Measurements from ENCODE around the gene ATP5F1E. TPM values are rescaled to one million over a fixed set of nuclear protein-coding genes. Genes with fewer than 3 reads are reported as not detected.

ATP5F1E gene
- total and polyA plus RNA-seq, 4 donors = 18.4 to 88.8 (median 64.1) TPM

DNA sequence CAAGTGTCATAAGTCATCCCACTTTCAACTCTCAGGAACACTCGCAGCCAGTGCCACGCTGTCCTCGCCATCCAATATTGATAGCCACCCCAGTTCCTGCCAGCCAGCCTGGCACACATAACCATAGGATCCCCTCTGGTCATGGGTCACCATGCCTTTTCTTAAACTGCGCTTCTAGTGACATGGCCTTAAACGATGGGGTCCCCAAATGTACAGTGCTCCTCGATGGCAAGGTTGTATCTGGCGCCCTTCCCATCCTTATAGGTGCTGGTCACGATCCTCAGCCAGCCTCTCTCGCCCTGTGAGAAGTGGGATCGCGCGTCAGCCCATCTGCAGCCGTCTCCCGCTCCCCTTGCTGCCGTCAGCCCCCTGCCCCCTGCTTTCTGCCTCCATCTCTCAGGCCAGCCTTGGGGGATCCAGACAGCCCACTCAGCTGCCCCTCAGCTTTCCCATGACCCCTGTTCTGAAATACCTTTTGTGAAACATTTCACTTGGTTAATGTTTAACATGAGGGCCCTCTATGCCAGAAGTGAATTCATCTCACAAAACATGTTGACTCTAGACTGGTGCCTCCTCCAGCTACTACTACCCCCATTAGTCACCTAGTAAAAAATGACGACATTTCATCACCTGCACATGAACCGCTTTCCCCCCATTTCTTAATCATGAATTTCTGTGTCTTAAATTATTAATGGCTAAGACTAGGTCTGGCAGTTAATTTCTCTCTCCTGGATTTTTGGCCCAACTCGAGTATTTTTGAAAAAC, 36.5 kb downstream of the ATP5F1E start:
- peak in 2 of 3 donors; percentile 48 to 79 for DNase-seq
- TF ChIP-seq, protein P1, sequence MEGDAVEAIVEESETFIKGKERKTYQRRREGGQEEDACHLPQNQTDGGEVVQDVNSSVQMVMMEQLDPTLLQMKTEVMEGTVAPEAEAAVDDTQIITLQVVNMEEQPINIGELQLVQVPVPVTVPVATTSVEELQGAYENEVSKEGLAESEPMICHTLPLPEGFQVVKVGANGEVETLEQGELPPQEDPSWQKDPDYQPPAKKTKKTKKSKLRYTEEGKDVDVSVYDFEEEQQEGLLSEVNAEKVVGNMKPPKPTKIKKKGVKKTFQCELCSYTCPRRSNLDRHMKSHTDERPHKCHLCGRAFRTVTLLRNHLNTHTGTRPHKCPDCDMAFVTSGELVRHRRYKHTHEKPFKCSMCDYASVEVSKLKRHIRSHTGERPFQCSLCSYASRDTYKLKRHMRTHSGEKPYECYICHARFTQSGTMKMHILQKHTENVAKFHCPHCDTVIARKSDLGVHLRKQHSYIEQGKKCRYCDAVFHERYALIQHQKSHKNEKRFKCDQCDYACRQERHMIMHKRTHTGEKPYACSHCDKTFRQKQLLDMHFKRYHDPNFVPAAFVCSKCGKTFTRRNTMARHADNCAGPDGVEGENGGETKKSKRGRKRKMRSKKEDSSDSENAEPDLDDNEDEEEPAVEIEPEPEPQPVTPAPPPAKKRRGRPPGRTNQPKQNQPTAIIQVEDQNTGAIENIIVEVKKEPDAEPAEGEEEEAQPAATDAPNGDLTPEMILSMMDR (IDR thresholded peaks at IDR 0.05; ENCODE audit: control extremely low read depth, extremely low read depth) = no peak
- H3K9ac ChIP-seq (ENCODE audit: insufficient read depth in 1 of 2, low read length in 2 of 2) = no peak overlapping the region
- H3K9me3 ChIP-seq (ENCODE audit: control insufficient read depth in 4 of 4, insufficient read depth in 3 of 4, low read length in 3 of 4) = no peaks in the 10 kb centered on the region
- H3K36me3 ChIP-seq (ENCODE audit: control insufficient read depth in 4 of 4, insufficient read depth in 4 of 4, low read length in 4 of 4) = peaks cover 3 to 68% (median 36%) of the 10 kb centered on the region in 4 donors
- no peak for ATAC-seq (ENCODE audit: insufficient read depth, low FRiP score)
- WGBS, 2 donors = 82 to 84% methylated on average over 18 of the region's 18 CpGs
- H3K27ac ChIP-seq (ENCODE audit: low read depth in 1 of 2, low read length in 1 of 2) = no peak overlapping the region
- peaks cover 0 to 5% (median 0%) of the 10 kb centered on the region in 5 donors for H3K4me1 ChIP-seq (ENCODE audit: control insufficient read depth in 5 of 5, insufficient read depth in 5 of 5, low read length in 5 of 5)
- H3K27me3 ChIP-seq (ENCODE audit: control insufficient read depth in 3 of 3, insufficient read depth in 3 of 3, low read length in 2 of 3) = no peaks in the 10 kb centered on the region
- H3K4me3 ChIP-seq = no peak overlapping the region

DNA sequence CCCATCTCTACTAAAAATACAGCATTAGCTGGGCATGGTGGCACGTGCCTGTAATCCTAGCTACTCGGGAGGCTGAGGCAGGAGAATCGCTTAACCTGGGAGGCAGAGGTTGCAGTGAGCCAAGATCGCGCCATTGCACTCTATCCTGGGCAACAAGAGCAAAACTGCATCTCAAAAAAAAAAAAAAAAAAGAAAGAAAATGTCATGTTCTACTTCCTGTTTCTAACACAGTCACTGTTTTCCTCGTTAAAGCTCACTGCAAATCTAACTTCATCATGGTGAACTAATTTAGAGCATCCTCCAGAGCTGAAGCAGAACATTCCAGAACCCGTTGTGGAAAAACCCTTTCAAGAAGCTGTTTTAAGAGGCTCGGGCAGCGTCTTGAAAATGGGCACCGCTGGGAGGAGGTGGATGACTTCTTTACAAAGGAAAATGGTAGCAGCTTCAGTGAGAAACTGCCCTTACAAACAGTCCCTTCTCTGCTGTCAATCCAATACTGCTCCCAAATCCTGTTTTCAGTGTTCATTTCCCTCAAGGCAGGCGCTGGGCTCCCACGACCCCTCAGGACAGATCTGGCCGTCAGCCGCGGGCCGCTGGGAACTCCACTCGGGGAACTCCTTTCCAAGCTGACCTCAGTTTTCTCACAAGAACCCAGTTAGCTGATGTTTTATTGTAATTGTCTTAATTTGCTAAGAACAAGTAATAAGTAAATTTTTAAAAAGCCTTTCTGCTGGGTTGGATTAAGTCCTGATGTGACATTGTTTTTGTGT, 37.6 kb downstream of the ATP5F1E start:
- peaks cover 0 to 5% (median 0%) of the 10 kb centered on the region in 5 donors for H3K4me1 ChIP-seq (ENCODE audit: control insufficient read depth in 5 of 5, insufficient read depth in 5 of 5, low read length in 5 of 5)
- TF ChIP-seq, protein P1 (IDR thresholded peaks at IDR 0.05; ENCODE audit: control extremely low read depth, extremely low read depth) = no peak
- 85 to 86% methylated on average over 17 of the region's 17 CpGs for WGBS, 2 donors
- peak overlapping the region in 1 of 2 donors; percentile 14 for H3K27ac ChIP-seq (ENCODE audit: low read depth in 1 of 2, low read length in 1 of 2)
- H3K27me3 ChIP-seq (ENCODE audit: control insufficient read depth in 3 of 3, insufficient read depth in 3 of 3, low read length in 2 of 3) = no peaks in the 10 kb centered on the region
- ATAC-seq (ENCODE audit: insufficient read depth, low FRiP score) = no peak
- peaks cover 6 to 68% (median 42%) of the 10 kb centered on the region in 4 donors for H3K36me3 ChIP-seq (ENCODE audit: control insufficient read depth in 4 of 4, insufficient read depth in 4 of 4, low read length in 4 of 4)
- no peaks in the 10 kb centered on the region for H3K9me3 ChIP-seq (ENCODE audit: control insufficient read depth in 4 of 4, insufficient read depth in 3 of 4, low read length in 3 of 4)
- no peak overlapping the region for H3K4me3 ChIP-seq
- H3K9ac ChIP-seq (ENCODE audit: insufficient read depth in 1 of 2, low read length in 2 of 2) = no peak overlapping the region
- no peak for DNase-seq

DNA sequence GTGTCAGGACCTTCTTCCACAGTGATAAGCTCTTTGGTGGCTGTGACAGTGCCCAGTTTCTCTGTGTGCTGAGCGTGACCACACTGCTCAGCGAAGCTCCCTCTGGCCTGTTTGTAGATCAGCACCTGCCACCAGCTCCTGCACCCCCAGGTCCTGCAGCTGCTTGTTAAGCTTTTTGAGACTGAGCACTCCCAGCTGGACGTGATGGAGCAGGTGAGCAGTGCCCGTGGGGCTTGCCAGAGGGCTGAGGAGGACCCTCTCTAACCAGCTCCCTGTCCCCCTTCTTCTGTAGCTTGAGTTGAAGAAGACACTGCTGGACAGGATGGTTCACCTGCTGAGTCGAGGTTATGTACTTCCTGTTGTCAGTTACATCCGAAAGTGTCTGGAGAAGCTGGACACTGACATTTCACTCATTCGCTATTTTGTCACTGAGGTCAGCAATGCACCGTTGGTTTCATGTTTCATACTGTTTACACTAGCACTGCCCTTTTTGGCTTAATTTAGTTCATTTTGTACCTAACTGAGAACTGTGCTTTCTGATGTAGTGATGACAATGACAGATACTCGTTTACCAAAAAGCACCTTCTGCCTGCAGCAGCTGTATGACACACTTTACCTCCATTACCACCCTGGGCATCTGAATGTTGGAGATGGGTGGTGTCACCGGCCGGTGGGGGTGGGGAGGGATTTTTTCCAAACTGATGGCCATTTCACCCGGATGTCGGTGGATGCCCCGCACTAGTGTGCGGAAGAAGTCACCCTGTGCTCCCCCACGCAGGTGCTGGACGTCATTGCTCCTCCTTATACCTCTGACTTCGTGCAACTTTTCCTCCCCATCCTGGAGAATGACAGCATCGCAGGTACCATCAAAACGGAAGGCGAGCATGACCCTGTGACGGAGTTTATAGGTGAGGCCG, 38.5 kb downstream of the ATP5F1E start:
- Histone ChIP-seq H3K27ac (ENCODE audit: low read depth in 1 of 2, low read length in 1 of 2) (no peak overlapping the region), H3K36me3 (ENCODE audit: control insufficient read depth in 4 of 4, insufficient read depth in 4 of 4, low read length in 4 of 4) (peaks cover 10 to 68% (median 51%) of the 10 kb centered on the region in 4 donors), H3K27me3 (ENCODE audit: control insufficient read depth in 3 of 3, insufficient read depth in 3 of 3, low read length in 2 of 3) (no peaks in the 10 kb centered on the region), H3K4me1 (ENCODE audit: control insufficient read depth in 5 of 5, insufficient read depth in 5 of 5, low read length in 5 of 5) (peaks cover 0 to 5% (median 0%) of the 10 kb centered on the region in 5 donors), H3K4me3 (no peak overlapping the region), H3K9me3 (ENCODE audit: control insufficient read depth in 4 of 4, insufficient read depth in 3 of 4, low read length in 3 of 4) (no peaks in the 10 kb centered on the region), H3K9ac (ENCODE audit: insufficient read depth in 1 of 2, low read length in 2 of 2) (no peak overlapping the region)
- TF ChIP-seq, protein P1 (IDR thresholded peaks at IDR 0.05; ENCODE audit: control extremely low read depth, extremely low read depth) = no peak
- no peak for DNase-seq
- ATAC-seq (ENCODE audit: insufficient read depth, low FRiP score) = no peak
- 88% methylated on average over 23 of the region's 23 CpGs for WGBS, 2 donors

Measured in lung (tissue), 12 donors.